COLO829 (cell line): Measurements from ENCODE around the gene ENO4.

Experiments used
- DNase-seq: peaks from one replicate; pipeline ENCODE4 v3.0.0; 2012; ENCODE audit warnings: low spot score

The ENO4 gene, protein sequence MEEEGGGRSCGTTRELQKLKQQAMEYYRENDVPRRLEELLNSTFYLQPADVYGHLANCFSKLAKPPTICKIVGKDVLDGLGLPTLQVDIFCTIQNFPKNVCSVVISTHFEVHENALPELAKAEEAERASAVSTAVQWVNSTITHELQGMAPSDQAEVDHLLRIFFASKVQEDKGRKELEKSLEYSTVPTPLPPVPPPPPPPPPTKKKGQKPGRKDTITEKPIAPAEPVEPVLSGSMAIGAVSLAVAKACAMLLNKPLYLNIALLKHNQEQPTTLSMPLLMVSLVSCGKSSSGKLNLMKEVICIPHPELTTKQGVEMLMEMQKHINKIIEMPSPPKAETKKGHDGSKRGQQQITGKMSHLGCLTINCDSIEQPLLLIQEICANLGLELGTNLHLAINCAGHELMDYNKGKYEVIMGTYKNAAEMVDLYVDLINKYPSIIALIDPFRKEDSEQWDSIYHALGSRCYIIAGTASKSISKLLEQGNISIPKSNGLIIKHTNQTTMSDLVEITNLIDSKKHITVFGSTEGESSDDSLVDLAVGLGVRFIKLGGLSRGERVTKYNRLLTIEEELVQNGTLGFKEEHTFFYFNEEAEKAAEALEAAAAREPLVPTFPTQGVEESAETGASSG

GRCh38 chr10:116849248-116850057 is at the start of gene ENO4:
Gene ENO4 (plus strand): TSS chr10:116849499. CDS start chr10:116849567, 68 bp downstream.
- no peak for DNase-seq

DNA sequence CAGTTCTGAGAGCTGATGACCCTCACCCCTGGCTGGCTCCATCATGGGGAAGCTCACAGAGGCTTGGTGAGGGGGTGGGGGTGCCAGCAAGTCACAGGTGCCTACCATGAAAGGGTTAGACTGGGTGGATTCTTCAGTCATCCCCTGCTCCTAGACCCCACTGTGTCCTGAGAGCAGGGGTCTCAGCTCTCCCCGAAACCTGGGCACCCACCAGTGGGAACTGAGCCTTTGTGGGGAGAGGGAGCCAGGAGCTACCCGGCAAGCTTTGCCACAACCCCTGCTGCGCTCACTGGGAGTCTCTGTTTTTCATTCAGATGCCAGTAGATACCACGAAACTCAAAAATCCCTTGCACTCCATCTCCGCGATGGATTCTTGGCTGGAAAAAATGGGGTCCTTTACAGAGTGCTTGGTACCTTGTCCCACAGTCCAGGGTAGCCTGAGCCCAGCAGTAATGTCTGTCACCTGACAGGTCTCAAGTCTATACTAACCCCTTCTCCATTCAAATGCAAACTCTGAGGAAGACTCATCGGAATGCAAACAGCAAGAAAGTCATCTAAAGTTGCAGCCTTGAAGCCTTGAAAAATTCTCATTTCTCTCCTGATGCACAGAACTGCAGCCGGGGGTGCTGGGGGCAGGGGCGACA is 48.9 kb upstream of the ENO4 start:
- DNase-seq, result no peak

GRCh38 chr10:116801658-116802057 is 47.6 kb upstream of the ENO4 start:
- no peak for DNase-seq

GRCh38 chr10:116802474-116802873 is 46.8 kb upstream of the ENO4 start:
- no peak for DNase-seq

DNA sequence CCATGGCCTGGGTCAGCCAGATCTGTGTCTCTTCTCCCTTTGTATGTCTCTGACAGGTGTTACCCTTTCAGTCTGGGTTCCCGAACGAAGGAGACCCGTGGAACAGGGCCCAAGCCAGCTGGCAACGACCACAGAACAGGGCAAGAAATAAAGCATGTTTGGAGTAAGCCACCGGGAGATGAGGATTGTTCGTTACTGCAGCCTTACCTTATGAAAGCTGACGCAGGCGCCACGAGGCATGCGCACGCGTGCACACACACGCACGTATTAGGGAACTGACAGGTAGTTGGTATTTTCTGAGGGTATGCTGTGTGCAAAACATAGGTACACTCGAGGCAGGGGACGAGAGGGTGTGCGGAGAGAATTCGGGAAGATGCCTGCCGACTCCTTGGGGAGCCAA is 46.4 kb upstream of the ENO4 start:
- no peak for DNase-seq

- peak; percentile 80 for DNase-seq
Observed at GRCh38 chr10:116803451-116804249, 45.6 kb upstream of the ENO4 start.

DNA sequence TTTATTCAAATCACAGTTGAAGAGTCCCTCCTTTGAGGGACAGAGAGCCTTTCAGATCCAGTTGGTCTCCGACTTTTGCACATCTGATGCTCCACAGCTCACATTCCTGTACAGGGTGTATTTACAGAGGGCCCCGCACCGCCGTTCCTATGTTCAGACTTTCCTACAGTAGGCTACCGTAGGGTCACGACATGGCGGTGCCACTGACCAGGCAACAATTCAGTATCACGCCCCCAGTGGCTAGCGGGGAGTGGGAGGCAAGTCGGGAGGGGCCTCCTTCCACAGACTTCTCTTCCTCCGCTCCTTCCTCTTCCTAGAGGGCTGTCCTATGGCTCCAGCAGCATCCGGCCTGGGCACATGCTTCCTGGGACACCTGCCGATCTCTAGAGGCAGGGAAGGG is 40.6 kb upstream of the ENO4 start:
- DNase-seq, result no peak

DNA sequence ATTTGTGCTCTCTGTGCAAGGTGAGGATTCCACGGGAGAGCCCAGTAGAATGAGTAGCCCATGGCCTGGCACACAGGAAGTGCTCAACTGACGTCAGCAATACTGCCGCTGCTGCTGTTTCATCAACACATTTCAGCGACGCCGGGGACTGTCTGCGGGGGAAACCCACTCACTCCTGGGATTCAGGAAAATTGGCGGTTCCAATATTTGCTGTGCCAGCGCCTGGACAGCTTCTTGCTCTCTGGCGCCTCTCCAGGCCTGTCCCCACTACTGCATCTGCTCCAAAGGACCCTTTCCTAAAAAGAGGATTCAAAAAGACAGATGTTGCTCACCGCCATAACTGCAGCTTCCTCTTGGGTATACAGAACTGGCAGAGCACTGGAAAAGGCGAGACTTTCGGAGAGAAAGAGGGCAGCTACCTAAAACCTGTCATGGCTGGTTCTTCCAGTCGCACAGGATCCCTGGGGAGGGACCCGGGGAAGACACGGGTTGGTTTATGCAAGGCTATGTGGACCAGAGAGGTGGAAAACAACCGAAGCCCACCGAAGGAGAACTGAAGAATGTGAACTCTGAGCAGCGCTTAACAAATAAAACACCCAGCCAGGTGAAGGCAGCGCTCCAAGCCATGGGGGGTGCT is 39.7 kb upstream of the ENO4 start:
- no peak for DNase-seq

GRCh38 chr10:116810120-116810500 is 39.2 kb upstream of the ENO4 start:
- no peak for DNase-seq

DNA sequence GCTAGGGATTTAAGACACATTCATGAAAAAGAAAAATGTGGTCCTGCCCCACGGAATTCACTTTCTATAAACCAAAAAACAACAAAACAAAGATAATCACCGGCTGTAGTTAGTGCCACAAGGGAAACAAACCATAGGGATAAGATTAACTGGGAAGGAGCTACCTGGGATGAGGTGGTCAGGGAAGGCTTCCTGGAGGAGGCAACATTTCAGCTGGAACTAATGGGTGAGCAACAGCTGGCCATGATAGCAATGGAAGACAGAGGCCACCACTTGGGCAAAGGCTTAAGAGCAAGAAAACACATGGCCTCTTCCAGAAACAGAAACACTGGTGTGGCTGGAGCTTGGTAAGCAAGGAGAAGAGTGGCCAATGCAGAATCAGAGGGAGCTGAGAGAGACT is 38.4 kb upstream of the ENO4 start:
- DNase-seq, result no peak

DNA sequence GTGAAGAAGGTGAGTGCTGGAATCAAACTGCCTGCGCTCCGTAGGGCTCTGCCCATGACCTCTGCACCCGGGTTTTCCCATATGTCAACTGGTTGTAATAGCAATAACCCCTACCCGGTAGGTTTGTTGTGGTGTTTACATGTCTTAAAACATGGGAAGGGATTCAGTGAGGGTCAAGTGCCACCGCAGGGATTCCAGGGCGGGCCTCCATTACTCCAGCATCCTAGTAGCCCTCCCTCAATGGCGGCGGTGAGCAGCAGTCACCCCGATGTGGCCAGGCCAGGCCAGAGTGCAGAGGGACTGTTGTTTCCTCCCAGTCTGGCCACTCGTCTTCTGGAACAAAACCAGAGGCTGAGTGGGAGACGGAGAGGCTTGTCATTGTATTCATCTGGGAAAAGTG is 37.6 kb upstream of the ENO4 start:
- no peak for DNase-seq

DNA sequence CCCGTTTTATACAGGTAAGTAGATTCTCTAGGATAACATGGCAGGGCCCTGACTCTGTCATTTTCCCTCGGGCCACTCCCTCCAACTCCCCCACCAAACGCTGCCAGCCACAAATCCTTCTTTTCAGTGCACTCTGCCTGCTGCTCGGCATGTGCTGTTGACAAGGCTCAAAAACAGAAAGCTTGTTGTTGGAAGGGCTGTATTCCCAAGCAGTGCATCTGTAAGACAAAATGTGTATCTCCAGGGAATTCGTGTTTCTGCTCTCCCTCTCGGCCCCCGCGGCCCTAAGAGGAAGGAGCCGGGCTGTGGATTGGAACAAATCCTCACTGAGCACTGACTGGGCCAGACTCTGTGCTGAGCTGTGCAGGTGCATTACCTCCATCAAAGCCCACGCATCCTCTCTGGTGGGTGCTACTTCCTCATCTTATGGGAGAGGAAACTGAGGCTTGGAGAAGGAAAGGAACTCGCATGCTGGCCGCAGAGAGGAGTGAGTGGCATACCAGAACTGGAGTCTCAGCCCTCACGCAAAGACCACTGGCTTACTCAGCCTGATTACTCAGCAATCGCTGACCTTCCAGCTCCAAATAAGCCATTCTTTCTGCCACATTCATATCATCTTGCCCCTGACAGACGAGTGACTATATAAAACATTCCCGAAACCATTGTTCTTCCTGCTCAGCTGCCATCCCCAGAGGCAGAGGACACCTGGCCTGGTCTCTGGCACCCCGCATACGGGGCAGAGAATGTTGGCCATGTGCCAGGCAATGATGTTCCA is 33.5 kb upstream of the ENO4 start:
- peak; percentile 34 for DNase-seq

DNA sequence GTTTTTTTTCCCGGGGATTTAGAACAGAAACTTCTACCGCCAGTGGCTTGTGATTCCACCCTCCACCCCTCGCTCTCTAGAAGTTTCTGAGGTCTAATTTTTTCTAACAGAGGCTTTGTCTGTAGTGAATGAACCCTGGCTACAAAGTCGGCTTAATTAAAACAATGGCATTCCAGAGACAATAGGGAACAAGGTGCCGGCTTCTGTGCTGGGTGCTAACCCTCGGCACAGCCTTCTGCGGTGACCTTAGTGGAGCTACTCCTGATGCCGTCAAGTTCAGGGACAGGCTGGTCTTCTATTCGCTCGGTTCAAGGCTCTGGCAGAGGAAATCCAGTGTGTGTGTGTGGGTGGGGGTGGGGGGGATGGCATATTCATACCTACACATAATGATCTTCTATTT is 32.1 kb upstream of the ENO4 start:
- DNase-seq, result no peak

DNA sequence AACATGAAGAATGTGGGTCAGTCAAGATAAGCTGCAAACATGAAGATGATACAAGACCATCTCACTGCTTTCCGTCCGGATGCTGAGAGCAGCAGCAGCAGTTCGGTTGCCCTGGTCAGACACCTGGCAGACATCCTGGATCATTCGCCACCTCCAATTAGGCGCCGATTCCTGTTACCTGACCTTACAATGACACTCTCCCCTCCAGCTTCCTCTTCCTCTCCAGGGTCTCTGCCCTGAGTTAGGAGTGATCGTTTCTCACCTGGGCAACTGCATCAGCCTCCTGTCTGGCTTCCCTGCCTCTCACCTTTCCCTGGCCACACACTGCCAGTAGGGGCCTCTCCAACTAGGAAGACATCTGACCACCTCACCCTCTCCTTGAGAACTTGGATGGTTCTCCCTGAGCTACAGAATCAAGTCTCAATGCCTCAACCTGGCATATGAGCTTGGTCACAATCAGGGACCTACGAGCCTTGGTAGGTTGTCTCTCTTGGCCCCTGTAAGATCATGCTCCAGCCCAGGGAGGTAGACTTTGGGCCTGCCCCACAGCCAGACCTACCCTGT is 31.4 kb upstream of the ENO4 start:
- no peak for DNase-seq

- DNase-seq, result no peak
Observed at GRCh38 chr10:116819999-116820677, 29.2 kb upstream of the ENO4 start.

- no peak for DNase-seq
Observed at GRCh38 chr10:116825901-116826300, 23.4 kb upstream of the ENO4 start.

DNA sequence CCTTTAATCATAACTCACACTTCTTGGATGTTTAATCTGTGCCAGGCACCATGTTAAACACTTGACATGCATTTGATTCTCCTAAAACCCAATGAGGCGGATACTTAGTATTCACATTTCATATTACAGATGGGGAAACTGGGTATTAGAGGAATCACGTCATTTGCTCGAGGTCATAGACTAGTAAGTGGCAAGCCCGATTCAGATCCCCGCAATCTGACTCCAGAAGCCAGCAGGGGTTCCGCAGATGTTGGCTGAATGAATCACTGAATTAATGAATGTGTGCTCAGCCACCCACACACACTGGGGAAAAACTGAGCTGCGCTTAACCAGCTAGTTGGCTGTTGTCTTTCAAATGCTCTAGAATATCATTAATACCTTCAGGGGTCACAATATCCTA is 22.5 kb upstream of the ENO4 start:
- DNase-seq, result no peak

GRCh38 chr10:116827214-116827671 is 22.1 kb upstream of the ENO4 start:
- no peak for DNase-seq

DNA sequence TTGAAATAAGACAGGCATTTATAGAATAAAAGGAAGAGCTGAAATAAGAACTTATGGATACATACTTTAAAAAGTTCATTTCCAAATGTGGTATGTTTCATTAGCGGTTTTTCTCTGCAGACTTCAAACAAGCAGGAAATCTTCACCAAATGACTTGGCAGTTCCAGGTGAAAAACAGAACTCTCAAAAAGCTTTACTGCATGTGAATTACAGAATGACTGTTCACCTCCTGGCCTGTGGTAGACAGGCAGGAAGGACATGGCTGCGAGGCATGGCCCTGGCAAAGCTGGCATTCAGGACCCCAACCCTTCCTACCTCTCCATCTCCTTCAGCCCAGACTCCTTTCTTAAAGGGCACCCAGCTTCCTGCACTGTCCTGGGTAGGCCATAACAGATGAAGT is 21.2 kb upstream of the ENO4 start:
- no peak for DNase-seq
